HG03064 (cell line): Measurements from ENCODE around the gene WFDC12.

ENCODE experiments used
- ATAC-seq: cut with Tn5 transposase; IDR thresholded peaks from one replicate; pipeline ENCODE4 v1.9.1; 2021; ENCODE audit warnings: low read depth; ENCODE audit not compliant: unreplicated experiment

The WFDC12 gene

GRCh38 chr20:45094201-45094600, 30.1 kb downstream of the WFDC12 start:
- no peak for ATAC-seq

GRCh38 chr20:45092898-45093297, 31.4 kb downstream of the WFDC12 start:
- ATAC-seq = no peak

GRCh38 chr20:45091366-45091765, 32.9 kb downstream of the WFDC12 start:
- ATAC-seq = no peak

GRCh38 chr20:45090481-45090880, 33.8 kb downstream of the WFDC12 start:
- no peak for ATAC-seq

GRCh38 chr20:45088247-45088646, 36.0 kb downstream of the WFDC12 start:
- no peak for ATAC-seq

GRCh38 chr20:45087814-45088213, 36.5 kb downstream of the WFDC12 start:
- ATAC-seq = no peak

- ATAC-seq = no peak
Observed at GRCh38 chr20:45087097-45087790, 37.0 kb downstream of the WFDC12 start.

GRCh38 chr20:45085867-45086266, 38.4 kb downstream of the WFDC12 start:
- no peak for ATAC-seq

GRCh38 chr20:45085289-45085688, 39.0 kb downstream of the WFDC12 start:
- ATAC-seq = no peak

- no peak for ATAC-seq
Observed at GRCh38 chr20:45083127-45083526, 41.1 kb downstream of the WFDC12 start.

- ATAC-seq = no peak
Observed at GRCh38 chr20:45082468-45082867, 41.8 kb downstream of the WFDC12 start.

GRCh38 chr20:45080867-45081624, 43.2 kb downstream of the WFDC12 start:
- ATAC-seq = no peak

GRCh38 chr20:45077559-45077958, 46.7 kb downstream of the WFDC12 start:
- no peak for ATAC-seq
